CD4-positive, alpha-beta T cell (primary cell): ENCODE results near the gene TENM4. TPM values are rescaled to one million over a fixed set of nuclear protein-coding genes. Genes with fewer than 3 reads are reported as not detected.

Experiments
- ATAC-seq: fragments of 200-7000 bp; cut with Tn5 transposase; one replicate; pipeline ENCODE4 v1.10.0; 2022; ENCODE audit warnings: mild to moderate bottlenecking; ENCODE audit not compliant: poor library complexity
- CTCF ChIA-PET: fragments of 350-600 bp; sonication (Branson Sonifier 250); formaldehyde crosslinking; loops from one replicate; lab custom pipeline; 2021; ENCODE audit warnings: antibody characterized with exemption, inconsistent platforms; lab: Charles Lee
- POLR2A ChIA-PET: fragments of 350-600 bp; sonication (Branson Sonifier 250); formaldehyde crosslinking; loops from one replicate; lab custom pipeline; 2021; ENCODE audit warnings: antibody characterized with exemption, inconsistent platforms; lab: Charles Lee
- DNase-seq, 14 experiments: peaks; one replicate each; pipeline ENCODE4 v3.0.0-alpha.2; 2013 to 2020; ENCODE audit warnings: mixed read lengths in 2 of 14
- H3K27ac ChIP-seq, 2 donors: one replicate each; pipeline versions ENCODE4 v1.5.1 to v1.7.0; 2013; ENCODE audit warnings: low read length in 2 of 2, low read depth in 1 of 2, mild to moderate bottlenecking in 1 of 2
- H3K27me3 ChIP-seq, 2 experiments: 1 replicate in 1 of 2; 2 replicates in 1 of 2; pipeline versions ENCODE4 v1.6.1 to v1.7.0; 2013; ENCODE audit warnings: low read length in 2 of 2, control low read depth in 1 of 2, mild to moderate bottlenecking in 1 of 2, moderate library complexity in 1 of 2; ENCODE audit not compliant: insufficient read depth in 2 of 2, control insufficient read depth in 1 of 2
- H3K36me3 ChIP-seq: one replicate; pipeline ENCODE4 v1.6.1; 2013; ENCODE audit warnings: low read length, control low read depth; ENCODE audit not compliant: insufficient read depth
- H3K4me1 ChIP-seq: one replicate; pipeline ENCODE4 v1.6.1; 2013; ENCODE audit warnings: low read length, control low read depth; ENCODE audit not compliant: insufficient read depth
- H3K4me3 ChIP-seq: one replicate; pipeline ENCODE4 v1.5.1; 2013; ENCODE audit warnings: mild to moderate bottlenecking, low read length, moderate library complexity
- H3K9me3 ChIP-seq, 2 experiments: 1 replicate in 1 of 2; 2 replicates in 1 of 2; pipeline versions ENCODE4 v1.6.1 to v1.7.0; 2013; ENCODE audit warnings: low read length in 2 of 2, mild to moderate bottlenecking in 2 of 2, control low read depth in 1 of 2, moderate library complexity in 1 of 2; ENCODE audit not compliant: control insufficient read depth in 1 of 2, insufficient read depth in 1 of 2
- H3K27ac Mint-ChIP-seq: one replicate; pipeline ENCODE4 v1.8.0; 2020; ENCODE audit warnings: mixed read lengths
- H3K27me3 Mint-ChIP-seq: one replicate; pipeline ENCODE4 v1.8.0; 2021; ENCODE audit warnings: mixed read lengths
- H3K36me3 Mint-ChIP-seq: one replicate; pipeline ENCODE4 v1.8.0; 2021; ENCODE audit warnings: low read depth, mixed read lengths
- H3K4me1 Mint-ChIP-seq: one replicate; pipeline ENCODE4 v1.8.0; 2021; ENCODE audit warnings: low read depth, mixed read lengths
- H3K4me3 Mint-ChIP-seq: one replicate; pipeline ENCODE4 v1.8.0; 2020; ENCODE audit warnings: mild to moderate bottlenecking, mixed read lengths
- H3K9me3 Mint-ChIP-seq: one replicate; pipeline ENCODE4 v1.8.0; 2020; ENCODE audit warnings: mixed read lengths
- CTCF ChIP-seq: fragments of 200-600 bp; IDR thresholded peaks from one replicate; pipeline ENCODE4 v1.8.0; 2022; ENCODE audit warnings: antibody characterized with exemption, mild to moderate bottlenecking
- intact Hi-C, 2 experiments: fragments of 100-400 bp; cut with DNase I in 1 of 2; cut with micrococcal nuclease in 1 of 2; formaldehyde crosslinking; loops; one replicate each; pipeline versions ENCODE4 v1.15.1 to v1.9.0; 2023 to 2025; cut with DNase I, micrococcal nuclease
- total RNA-seq, 174 experiments: library from RNA in 2 of 174; stranded (reverse) in 2 of 174; gene quantifications; one replicate each; pipeline ENCODE4 v1.2.3 and lab custom pipeline; 2021 to 2026

The TENM4 gene
- total RNA-seq, 2 experiments from 2014 or later: 0.22 to 0.31 TPM

DNA sequence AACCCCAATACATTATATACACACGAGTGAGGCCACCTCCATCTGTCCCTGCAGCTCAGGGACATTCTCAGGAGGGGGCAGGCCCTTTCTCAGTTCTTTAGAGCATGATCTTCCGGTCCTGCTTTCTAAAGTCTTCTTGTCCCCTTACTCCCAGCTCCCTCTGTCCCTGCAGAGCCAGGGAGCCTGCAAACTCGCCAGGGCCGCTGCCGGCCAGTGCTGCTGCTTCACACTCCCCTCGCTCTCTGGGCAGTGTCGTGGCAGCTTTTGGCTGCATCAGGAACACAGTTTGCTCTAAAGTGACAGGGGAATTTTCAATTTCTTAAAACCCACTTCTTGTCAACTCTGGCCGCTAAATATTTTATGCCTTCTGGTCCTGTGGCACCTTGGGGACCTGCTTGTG is 736.0 kb downstream of the TENM4 start:
- intact Hi-C loops: no loop called here
- no peaks in the 10 kb centered on the region for H3K4me1 Mint-ChIP-seq

DNA sequence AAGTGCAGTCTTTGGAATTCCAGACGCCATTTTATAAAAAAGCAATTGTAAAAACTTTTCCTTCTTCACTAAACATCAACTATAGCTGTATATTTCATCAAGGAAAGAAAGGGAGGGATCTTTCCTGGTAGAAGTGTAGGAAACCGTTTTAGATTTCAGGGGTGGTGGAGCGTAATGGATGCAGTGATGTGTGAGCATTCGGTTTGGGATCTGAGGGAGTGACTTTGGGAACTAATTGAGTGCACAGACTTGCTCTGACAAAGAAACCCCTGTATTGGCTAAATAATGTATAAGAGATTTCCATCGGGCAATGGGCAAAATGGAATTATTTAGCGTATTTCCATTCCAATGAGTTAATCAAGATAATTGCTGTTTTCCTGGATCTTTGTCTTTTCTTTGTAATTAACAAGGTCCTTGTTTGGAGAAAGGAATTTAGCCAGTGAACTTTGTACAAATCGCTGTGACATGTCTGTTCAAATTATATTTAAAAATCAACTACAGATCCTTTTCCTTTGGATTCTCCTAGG is 741.2 kb downstream of the TENM4 start:
- no peak overlapping the region for H3K4me3 ChIP-seq
- ChIA-PET CTCF (no interaction called here), POLR2A (no interaction called here)
- Mint-ChIP-seq H3K27ac (no peak overlapping the region), H3K4me1 (no peaks in the 10 kb centered on the region), H3K4me3 (no peak overlapping the region), H3K36me3 (no peaks in the 10 kb centered on the region), H3K9me3 (no peaks in the 10 kb centered on the region), H3K27me3 (peaks cover 35% of the 10 kb centered on the region)
- DNase-seq: no peak
- H3K9me3 ChIP-seq: no peaks in the 10 kb centered on the region
- no peaks in the 10 kb centered on the region for H3K4me1 ChIP-seq
- ATAC-seq: no peak
- peaks cover 0 to 6% of the 10 kb centered on the region in 2 experiments for H3K27me3 ChIP-seq
- intact Hi-C loops: no loop called here
- no peak overlapping the region for H3K27ac ChIP-seq
- TF ChIP-seq CTCF: no peak
- no peaks in the 10 kb centered on the region for H3K36me3 ChIP-seq

More for the DNA sequence above, 736.0 kb downstream of the TENM4 start:
- TF ChIP-seq CTCF: no peak
- ATAC-seq (no peak), DNase-seq (no peak)
- Mint-ChIP-seq H3K27ac (no peak overlapping the region), H3K36me3 (no peaks in the 10 kb centered on the region), H3K4me3 (no peak overlapping the region), H3K27me3 (no peaks in the 10 kb centered on the region), H3K9me3 (no peaks in the 10 kb centered on the region)
- Histone ChIP-seq H3K36me3 (no peaks in the 10 kb centered on the region), H3K4me3 (no peak overlapping the region), H3K4me1 (no peaks in the 10 kb centered on the region), H3K27me3 (peaks cover 0 to 6% of the 10 kb centered on the region in 2 experiments), H3K9me3 (no peaks in the 10 kb centered on the region), H3K27ac (no peak overlapping the region)
- CTCF ChIA-PET: no interaction called here
- POLR2A ChIA-PET: no interaction called here

- Mint-ChIP-seq H3K27me3 (peaks cover 37% of the 10 kb centered on the region), H3K4me3 (no peak overlapping the region), H3K27ac (no peak overlapping the region), H3K4me1 (no peaks in the 10 kb centered on the region), H3K36me3 (no peaks in the 10 kb centered on the region), H3K9me3 (no peaks in the 10 kb centered on the region)
- POLR2A ChIA-PET: no interaction called here
- Histone ChIP-seq H3K4me1 (no peaks in the 10 kb centered on the region), H3K4me3 (no peak overlapping the region), H3K27me3 (peaks cover 0 to 6% of the 10 kb centered on the region in 2 experiments), H3K36me3 (no peaks in the 10 kb centered on the region), H3K9me3 (no peaks in the 10 kb centered on the region), H3K27ac (no peak overlapping the region)
- CTCF ChIA-PET: no interaction called here
- DNase-seq (no peak), ATAC-seq (no peak)
- no peak for TF ChIP-seq CTCF
- intact Hi-C loops: no loop called here
Observed at GRCh38 chr11:78698612-78699011, 742.2 kb downstream of the TENM4 start.
